B cell (primary cell): Measurements from ENCODE around the gene CABCOCO1. TPM values are rescaled to one million over a fixed set of nuclear protein-coding genes. Genes with fewer than 3 reads are reported as not detected.

Experiments used
- ATAC-seq: fragments of 200-7000 bp; cut with Tn5 transposase; one replicate; pipeline ENCODE4 v1.10.0; 2021; ENCODE audit warnings: low read depth, mild to moderate bottlenecking, moderate number of reproducible peaks, moderate library complexity
- CTCF ChIA-PET: fragments of 350-600 bp; sonication (Branson Sonifier 250); formaldehyde crosslinking; loops from one replicate; lab custom pipeline; 2021; ENCODE audit warnings: antibody characterized with exemption, inconsistent platforms; lab: Charles Lee
- POLR2A ChIA-PET: fragments of 350-600 bp; sonication (Branson Sonifier 250); formaldehyde crosslinking; loops from one replicate; lab custom pipeline; 2021; ENCODE audit warnings: antibody characterized with exemption; lab: Charles Lee
- DNase-seq: peaks from one replicate; pipeline ENCODE4 v3.0.0; 2013
- H2AFZ ChIP-seq: 2 replicates; pipeline ENCODE4 v1.6.1; 2012; ENCODE audit warnings: mild to moderate bottlenecking, low read depth, low read length; ENCODE audit not compliant: insufficient read depth, poor library complexity, severe bottlenecking
- H3K27ac ChIP-seq, 2 donors: 1 replicate in 1 of 2; 2 replicates in 1 of 2; pipeline ENCODE4 v1.5.1; 2012 to 2013; ENCODE audit warnings: low read length in 2 of 2, mild to moderate bottlenecking in 2 of 2, moderate library complexity in 1 of 2
- H3K27me3 ChIP-seq, 4 experiments: fragments of 200-600 bp in 1 of 4; sonication (generic) in 1 of 4; replicated peaks in 1 of 4; 1 replicate in 2 of 4; 2 replicates in 2 of 4; pipeline versions ENCODE4 v1.6.1 to v1.7.0; 2013 to 2016; ENCODE audit warnings: low read length in 3 of 4, mild to moderate bottlenecking in 2 of 4, mixed read lengths in 1 of 4, moderate library complexity in 1 of 4; ENCODE audit not compliant: insufficient read depth in 4 of 4, control insufficient read depth in 3 of 4; ENCODE audit errors: control extremely low read depth in 1 of 4
- H3K36me3 ChIP-seq, 2 experiments: replicated peaks in 1 of 2; 1 replicate in 1 of 2; 2 replicates in 1 of 2; pipeline versions ENCODE4 v1.6.1 to v1.7.1; 2013; ENCODE audit warnings: low read length in 1 of 2; ENCODE audit not compliant: insufficient read depth in 2 of 2, control insufficient read depth in 1 of 2; ENCODE audit errors: control extremely low read depth in 1 of 2, extremely low read depth in 1 of 2
- H3K4me1 ChIP-seq, 2 donors: fragments of 200-600 bp in 1 of 2; sonication (generic) in 1 of 2; 1 replicate in 1 of 2; 2 replicates in 1 of 2; pipeline versions ENCODE4 v1.5.1 to v1.6.1; 2013 to 2017; ENCODE audit warnings: low read length in 2 of 2; ENCODE audit not compliant: control insufficient read depth in 2 of 2, insufficient read depth in 2 of 2
- H3K4me2 ChIP-seq: replicated peaks from 2 replicates; pipeline ENCODE3; 2012; ENCODE audit warnings: mild to moderate bottlenecking, low read depth, low read length; ENCODE audit not compliant: poor library complexity, severe bottlenecking
- H3K4me3 ChIP-seq, 5 experiments: fragments of 200-600 bp in 1 of 5; sonication (generic) in 1 of 5; 1 replicate in 3 of 5; 2 replicates in 2 of 5; pipeline versions ENCODE4 v1.5.1 to v1.7.0; 2011 to 2016; ENCODE audit warnings: low read length in 4 of 5, mild to moderate bottlenecking in 4 of 5, low read depth in 2 of 5, control low read depth in 1 of 5, moderate library complexity in 1 of 5; ENCODE audit not compliant: insufficient read depth in 1 of 5; ENCODE audit errors: control extremely low read depth in 1 of 5, extremely low read depth in 1 of 5
- H3K79me2 ChIP-seq: fragments of 200-600 bp; sonication (generic); one replicate; pipeline ENCODE4 v1.6.0; 2016; ENCODE audit warnings: low read length; ENCODE audit not compliant: control insufficient read depth, insufficient read depth
- H3K9ac ChIP-seq: fragments of 200-600 bp; sonication (generic); 2 replicates; pipeline ENCODE4 v1.6.1; 2017; ENCODE audit warnings: mild to moderate bottlenecking, low read length, moderate library complexity
- H3K9me3 ChIP-seq, 3 donors: one replicate each; pipeline versions ENCODE4 v1.6.1 to v1.7.1; 2013; ENCODE audit warnings: low read length in 2 of 3; ENCODE audit not compliant: control insufficient read depth in 2 of 3, insufficient read depth in 1 of 3; ENCODE audit errors: control extremely low read depth in 1 of 3
- H4K20me1 ChIP-seq: 2 replicates; pipeline ENCODE4 v1.6.0; 2012; ENCODE audit warnings: mild to moderate bottlenecking, low read length; ENCODE audit not compliant: insufficient read depth, control insufficient read depth, poor library complexity, severe bottlenecking
- H3K27ac Mint-ChIP-seq: one replicate; pipeline ENCODE4 v1.8.0; 2021; ENCODE audit warnings: mixed read lengths
- H3K27me3 Mint-ChIP-seq: one replicate; pipeline ENCODE4 v1.8.0; 2021; ENCODE audit warnings: mixed read lengths
- H3K4me1 Mint-ChIP-seq: one replicate; pipeline ENCODE4 v1.8.0; 2021; ENCODE audit warnings: mixed read lengths
- H3K4me3 Mint-ChIP-seq: one replicate; pipeline ENCODE4 v1.8.0; 2021; ENCODE audit warnings: mixed read lengths
- H3K9me3 Mint-ChIP-seq: one replicate; pipeline ENCODE4 v1.8.0; 2022; ENCODE audit warnings: mixed read lengths; ENCODE audit not compliant: insufficient read depth
- EZH2 ChIP-seq: IDR thresholded peaks from 2 replicates; pipeline ENCODE4 v1.6.1; 2012; ENCODE audit warnings: borderline replicate concordance, low read depth, mild to moderate bottlenecking, moderate library complexity, low read length; ENCODE audit not compliant: insufficient read depth, poor library complexity, severe bottlenecking
- WGBS: methylation state at CpG from one replicate; pipeline ENCODE4 v1.1.5; 2013; ENCODE audit warnings: missing lambda C conversion rate; ENCODE audit not compliant: insufficient coverage; 5-methylcytosine and 5-hydroxymethylcytosine counted together
- intact Hi-C: fragments of 100-400 bp; cut with micrococcal nuclease; formaldehyde crosslinking; loops from one replicate; pipeline ENCODE4 v1.10.0; 2022
- polyA plus RNA-seq: library from polyadenylated mRNA; depleted of rRNA; stranded (reverse); fragments of >200 nt; gene quantifications from 2 replicates; pipeline ENCODE4 v1.2.3, GENCODE V29; 2012
- total RNA-seq, 2 donors: library from RNA; stranded (reverse); fragments of 120-200 nt in 1 of 2; gene quantifications; 1 replicate in 1 of 2; 2 replicates in 1 of 2; pipeline versions ENCODE4 v1.2.3 to v1.2.4, GENCODE V29; 2013 to 2022
- TF ChIP-seq, protein P1 (sequence below): fragments of 200-600 bp; IDR thresholded peaks from one replicate; pipeline ENCODE4 v1.8.0; 2022; ENCODE audit warnings: antibody characterized with exemption, mild to moderate bottlenecking

CABCOCO1 gene
- total and polyA plus RNA-seq, 2 donors (not counting 1 experiment from before 2014, with no cell fraction given) = not detected

DNA sequence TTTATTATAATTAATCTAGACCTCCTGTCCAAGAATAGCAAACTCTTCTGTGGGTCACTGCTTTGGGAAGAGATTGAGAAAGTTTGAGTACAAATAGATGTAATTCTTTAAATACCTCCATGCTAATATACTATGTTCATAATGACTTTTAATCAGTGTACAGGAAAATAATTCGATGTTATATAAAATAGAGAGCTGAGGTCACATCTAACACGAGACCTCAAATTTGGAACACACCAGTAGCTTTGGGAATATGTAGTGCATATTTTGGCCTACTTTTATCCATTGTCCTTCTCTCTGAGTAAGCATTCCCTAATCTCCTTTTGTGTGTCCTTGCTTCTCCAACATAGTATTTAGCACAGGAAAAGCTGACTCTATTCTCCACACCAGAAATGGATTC is 27.3 kb upstream of the CABCOCO1 start:
- no peaks in the 10 kb centered on the region for H3K27me3 ChIP-seq
- H3K9me3 ChIP-seq = no peaks in the 10 kb centered on the region
- no peak overlapping the region for H3K4me3 Mint-ChIP-seq
- H3K27ac ChIP-seq = no peak overlapping the region
- TF ChIP-seq, protein P1, sequence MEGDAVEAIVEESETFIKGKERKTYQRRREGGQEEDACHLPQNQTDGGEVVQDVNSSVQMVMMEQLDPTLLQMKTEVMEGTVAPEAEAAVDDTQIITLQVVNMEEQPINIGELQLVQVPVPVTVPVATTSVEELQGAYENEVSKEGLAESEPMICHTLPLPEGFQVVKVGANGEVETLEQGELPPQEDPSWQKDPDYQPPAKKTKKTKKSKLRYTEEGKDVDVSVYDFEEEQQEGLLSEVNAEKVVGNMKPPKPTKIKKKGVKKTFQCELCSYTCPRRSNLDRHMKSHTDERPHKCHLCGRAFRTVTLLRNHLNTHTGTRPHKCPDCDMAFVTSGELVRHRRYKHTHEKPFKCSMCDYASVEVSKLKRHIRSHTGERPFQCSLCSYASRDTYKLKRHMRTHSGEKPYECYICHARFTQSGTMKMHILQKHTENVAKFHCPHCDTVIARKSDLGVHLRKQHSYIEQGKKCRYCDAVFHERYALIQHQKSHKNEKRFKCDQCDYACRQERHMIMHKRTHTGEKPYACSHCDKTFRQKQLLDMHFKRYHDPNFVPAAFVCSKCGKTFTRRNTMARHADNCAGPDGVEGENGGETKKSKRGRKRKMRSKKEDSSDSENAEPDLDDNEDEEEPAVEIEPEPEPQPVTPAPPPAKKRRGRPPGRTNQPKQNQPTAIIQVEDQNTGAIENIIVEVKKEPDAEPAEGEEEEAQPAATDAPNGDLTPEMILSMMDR = no peak
- no peak for TF ChIP-seq EZH2
- ATAC-seq (no peak), DNase-seq (no peak)
- no peaks in the 10 kb centered on the region for H3K36me3 ChIP-seq
- ChIA-PET CTCF (no interaction called here), POLR2A (no interaction called here)
- H3K4me1 Mint-ChIP-seq = no peaks in the 10 kb centered on the region
- H3K4me2 ChIP-seq = no peak overlapping the region
- H3K9me3 Mint-ChIP-seq = no peaks in the 10 kb centered on the region
- intact Hi-C loops = no loop called here
- H3K27ac Mint-ChIP-seq = no peak overlapping the region
- no peaks in the 10 kb centered on the region for H3K27me3 Mint-ChIP-seq
- H4K20me1 ChIP-seq = no peaks in the 10 kb centered on the region
- no peak overlapping the region for H3K9ac ChIP-seq
- no peaks in the 10 kb centered on the region for H3K79me2 ChIP-seq
- H3K4me1 ChIP-seq = no peaks in the 10 kb centered on the region
- WGBS = no CpG with 5 or more reads among the region's 2 CpGs
- H2AFZ ChIP-seq = no peak overlapping the region
- H3K4me3 ChIP-seq = no peak overlapping the region

DNA sequence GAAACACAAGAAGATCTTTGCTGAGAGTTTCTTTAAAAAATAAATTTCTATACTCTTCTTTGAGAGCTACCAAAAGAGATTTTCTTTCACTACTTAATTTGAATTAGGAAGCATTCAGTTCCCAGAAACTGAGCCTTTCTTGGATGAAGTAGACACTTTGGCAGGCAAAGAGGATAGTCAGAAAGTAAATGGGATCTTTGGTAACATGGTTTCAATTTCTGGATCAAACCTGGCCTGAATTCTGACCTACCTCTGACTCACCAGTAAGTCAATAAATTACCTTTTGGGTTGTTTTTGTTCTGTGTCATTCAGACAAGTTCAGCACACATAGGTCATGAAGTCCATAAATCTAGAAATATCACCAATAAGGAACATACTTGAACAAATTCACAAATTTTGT is 26.8 kb upstream of the CABCOCO1 start:
- Histone ChIP-seq H3K9me3 (no peaks in the 10 kb centered on the region), H3K4me3 (no peak overlapping the region), H3K9ac (no peak overlapping the region), H2AFZ (no peak overlapping the region), H3K4me2 (no peak overlapping the region), H3K36me3 (no peaks in the 10 kb centered on the region), H3K4me1 (no peaks in the 10 kb centered on the region), H3K79me2 (no peaks in the 10 kb centered on the region), H3K27me3 (no peaks in the 10 kb centered on the region), H3K27ac (no peak overlapping the region), H4K20me1 (no peaks in the 10 kb centered on the region)
- ATAC-seq (no peak), DNase-seq (no peak)
- CTCF ChIA-PET = no interaction called here
- POLR2A ChIA-PET = no interaction called here
- no peak overlapping the region for H3K4me3 Mint-ChIP-seq
- no peak for TF ChIP-seq EZH2
- TF ChIP-seq, protein P1 = no peak
- H3K27ac Mint-ChIP-seq = no peak overlapping the region
- peaks cover 2% of the 10 kb centered on the region for H3K27me3 Mint-ChIP-seq
- H3K9me3 Mint-ChIP-seq = no peaks in the 10 kb centered on the region
- H3K4me1 Mint-ChIP-seq = no peaks in the 10 kb centered on the region
- intact Hi-C loops = no loop called here
